ENCODE data around the gene RARRES1.

Gene RARRES1

GRCh38 chr3:158680861-158681260 lies 51.4 kb downstream of the RARRES1 start:
- no peak for DNase-seq

- DNase-seq = no peak
Measured at GRCh38 chr3:158679547-158680000, 52.7 kb downstream of the RARRES1 start.

GRCh38 chr3:158678687-158679086 lies 53.6 kb downstream of the RARRES1 start:
- DNase-seq = no peak

GRCh38 chr3:158672215-158673176 lies 59.8 kb downstream of the RARRES1 start, which contains the start of gene LXN:
Gene LXN, minus strand, starts transcription at chr3:158672648. Its CDS starts 170 bp downstream, at chr3:158672478.
- no peak for DNase-seq

GRCh38 chr3:158671821-158672214 lies 60.4 kb downstream of the RARRES1 start:
- no peak for DNase-seq

- no peak for DNase-seq
Measured at GRCh38 chr3:158668506-158668905, 63.8 kb downstream of the RARRES1 start.

GRCh38 chr3:158666416-158666815 lies 65.8 kb downstream of the RARRES1 start:
- DNase-seq = no peak

GRCh38 chr3:158663832-158664231 lies 68.4 kb downstream of the RARRES1 start:
- no peak for DNase-seq

- no peak for DNase-seq
Measured at GRCh38 chr3:158663246-158663645, 69.0 kb downstream of the RARRES1 start.

- DNase-seq = no peak
Measured at GRCh38 chr3:158660711-158661110, 71.5 kb downstream of the RARRES1 start.

- DNase-seq = no peak
Measured at GRCh38 chr3:158659454-158660237, 72.6 kb downstream of the RARRES1 start.

- DNase-seq = no peak
Measured at GRCh38 chr3:158658889-158659288, 73.4 kb downstream of the RARRES1 start.

- DNase-seq = no peak
Measured at GRCh38 chr3:158652463-158652862, 79.8 kb downstream of the RARRES1 start.

GRCh38 chr3:158651192-158651591 lies 81.1 kb downstream of the RARRES1 start:
- DNase-seq = no peak

GRCh38 chr3:158649791-158650190 lies 82.5 kb downstream of the RARRES1 start:
- no peak for DNase-seq

Data from NCI-H510A (cell line).